Measurements from ENCODE around the gene MRAS.

GRCh38 chr3:138348754-138349739, 668 bp downstream of the MRAS start:
- TF ChIP-seq POLR2A (IDR thresholded peaks at IDR 0.05; ENCODE audit: low read depth, low read length), result no peak; the same call in 1 of the 2 replicates
- TF ChIP-seq CTCF (conservative IDR thresholded peaks at IDR 0.05; ENCODE audit: low read depth, low read length), result no peak
- no peak for TF ChIP-seq RCOR1 (IDR thresholded peaks at IDR 0.05; ENCODE audit: insufficient replicate concordance, low read length)
- peak; percentile 4; the same call in 1 of the 2 replicates for TF ChIP-seq MAZ (IDR thresholded peaks at IDR 0.05; ENCODE audit: borderline replicate concordance, low read depth, low read length)
- no peak for TF ChIP-seq BHLHE40 (IDR thresholded peaks at IDR 0.05; ENCODE audit: low read depth, low read length)
